Measurements from ENCODE around the gene MTAP. TPM values are rescaled to one million over a fixed set of nuclear protein-coding genes. Genes with fewer than 3 reads are reported as not detected.
A peak's percentile ranks its signal among the peaks of the same experiment; 100 is the strongest.

The MTAP gene
- total and polyA plus RNA-seq, 5 donors from 2014 or later, result 8.2 to 22.5 (median 15.0) TPM

DNA sequence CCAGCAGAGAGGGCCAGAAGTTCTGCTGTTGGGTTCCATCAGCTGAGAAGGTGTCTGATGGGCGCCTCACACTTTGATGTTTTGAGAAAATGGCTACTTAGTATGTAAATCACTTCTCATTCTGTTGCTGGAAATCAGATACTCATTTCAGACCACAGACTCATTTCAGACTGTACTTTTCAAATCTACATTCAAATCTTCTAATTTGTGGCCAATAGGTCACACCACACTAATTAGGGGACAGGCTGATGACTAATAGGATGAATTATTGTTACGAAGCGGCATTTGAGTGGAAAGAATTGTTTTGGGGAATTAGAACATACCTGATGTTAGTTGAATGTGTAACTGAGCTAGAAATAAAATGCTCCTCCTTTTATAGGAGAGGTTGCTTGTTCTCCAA, 13.2 kb downstream of the MTAP start:
- no peak overlapping the region for H3K4me3 Mint-ChIP-seq
- ATAC-seq (ENCODE audit: low read depth in 2 of 2) (no peak), DNase-seq (no peak)
- H3K4me1 Mint-ChIP-seq, result peaks cover 11 to 30% (median 22%) of the 10 kb centered on the region in 4 donors
- Histone ChIP-seq H3K9me3 (ENCODE audit: control insufficient read depth in 2 of 2, low read length in 2 of 2) (no peaks in the 10 kb centered on the region), H3K27ac (ENCODE audit: insufficient read depth, low read length, poor library complexity, severe bottlenecking) (no peak overlapping the region), H3K27me3 (ENCODE audit: control insufficient read depth, insufficient read depth, low read length) (no peaks in the 10 kb centered on the region), H3K4me1 (ENCODE audit: control insufficient read depth, insufficient read depth, low read length, poor library complexity, severe bottlenecking) (peaks cover 9% of the 10 kb centered on the region), H3K4me3 (ENCODE audit: low read depth, low read length) (no peak overlapping the region), H3K36me3 (ENCODE audit: control insufficient read depth, insufficient read depth, low read length) (peaks cover 46% of the 10 kb centered on the region)
- peaks cover 41% of the 10 kb centered on the region for H3K36me3 Mint-ChIP-seq
- H3K27me3 Mint-ChIP-seq, result no peaks in the 10 kb centered on the region
- H3K9me3 Mint-ChIP-seq, result no peaks in the 10 kb centered on the region
- H3K27ac Mint-ChIP-seq, result peak overlapping the region in 1 of 3 donors; percentile 23

- peaks cover 39% of the 10 kb centered on the region for H3K36me3 ChIP-seq (ENCODE audit: control insufficient read depth, insufficient read depth, low read length)
- H3K4me1 ChIP-seq (ENCODE audit: control insufficient read depth, insufficient read depth, low read length, poor library complexity, severe bottlenecking), result peaks cover 9% of the 10 kb centered on the region
- no peak overlapping the region for H3K27ac ChIP-seq (ENCODE audit: insufficient read depth, low read length, poor library complexity, severe bottlenecking)
- DNase-seq, result no peak
- no peak overlapping the region for H3K4me3 ChIP-seq (ENCODE audit: low read depth, low read length)
- Mint-ChIP-seq H3K9me3 (no peaks in the 10 kb centered on the region), H3K27ac (no peak overlapping the region), H3K4me1 (peaks cover 14 to 42% (median 25%) of the 10 kb centered on the region in 4 donors), H3K27me3 (no peaks in the 10 kb centered on the region), H3K36me3 (peaks cover 51% of the 10 kb centered on the region), H3K4me3 (no peak overlapping the region)
- no peaks in the 10 kb centered on the region for H3K27me3 ChIP-seq (ENCODE audit: control insufficient read depth, insufficient read depth, low read length)
- no peak for ATAC-seq (ENCODE audit: low read depth in 2 of 2)
- no peaks in the 10 kb centered on the region for H3K9me3 ChIP-seq (ENCODE audit: control insufficient read depth in 2 of 2, low read length in 2 of 2)
Measured at GRCh38 chr9:21817176-21817575, 14.7 kb downstream of the MTAP start.

GRCh38 chr9:21825637-21826036, 23.2 kb downstream of the MTAP start:
- Histone ChIP-seq H3K4me3 (ENCODE audit: low read depth, low read length) (no peak overlapping the region), H3K27ac (ENCODE audit: insufficient read depth, low read length, poor library complexity, severe bottlenecking) (no peak overlapping the region), H3K36me3 (ENCODE audit: control insufficient read depth, insufficient read depth, low read length) (peaks cover 34% of the 10 kb centered on the region), H3K4me1 (ENCODE audit: control insufficient read depth, insufficient read depth, low read length, poor library complexity, severe bottlenecking) (no peaks in the 10 kb centered on the region), H3K27me3 (ENCODE audit: control insufficient read depth, insufficient read depth, low read length) (no peaks in the 10 kb centered on the region), H3K9me3 (ENCODE audit: control insufficient read depth in 2 of 2, low read length in 2 of 2) (no peaks in the 10 kb centered on the region)
- Mint-ChIP-seq H3K27me3 (no peaks in the 10 kb centered on the region), H3K36me3 (peaks cover 61% of the 10 kb centered on the region), H3K4me3 (peak overlapping the region in 1 of 4 donors; percentile 18), H3K9me3 (peaks cover 0 to 2% (median 0%) of the 10 kb centered on the region in 7 donors), H3K27ac (no peak overlapping the region), H3K4me1 (peaks cover 12 to 41% (median 21%) of the 10 kb centered on the region in 4 donors)
- ATAC-seq (ENCODE audit: low read depth in 2 of 2) (no peak), DNase-seq (no peak)

DNA sequence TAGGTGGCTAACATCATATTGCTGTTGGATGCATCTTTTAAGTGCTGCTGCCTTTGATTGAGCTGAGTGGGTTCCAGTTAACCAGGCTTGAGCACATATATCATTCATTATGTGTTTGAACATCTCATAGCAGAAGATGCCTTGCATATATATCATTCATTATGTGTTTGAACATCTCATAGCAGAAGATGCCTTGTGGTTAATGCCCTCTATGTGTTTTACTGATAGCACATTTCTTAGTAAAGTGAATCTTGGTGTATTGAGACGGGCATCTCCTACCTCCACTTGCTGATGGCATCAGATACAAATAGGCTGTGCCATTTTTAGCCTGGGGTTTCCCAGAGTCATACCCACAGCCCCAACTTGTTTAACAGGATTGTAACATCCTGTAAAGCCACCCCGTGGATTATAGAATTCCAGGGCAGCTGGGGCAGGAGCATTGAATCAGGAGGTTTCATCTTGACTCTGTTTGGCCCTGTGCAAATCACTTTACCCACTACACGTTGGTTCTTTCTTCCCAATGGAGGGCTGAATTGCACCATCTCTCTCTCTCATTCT, 26.5 kb downstream of the MTAP start:
- DNase-seq (no peak), ATAC-seq (ENCODE audit: low read depth in 2 of 2) (no peak)
- peaks cover 58% of the 10 kb centered on the region for H3K36me3 Mint-ChIP-seq
- H3K27ac Mint-ChIP-seq, result no peak overlapping the region
- peaks cover 8 to 29% (median 24%) of the 10 kb centered on the region in 4 donors for H3K4me1 Mint-ChIP-seq
- Histone ChIP-seq H3K36me3 (ENCODE audit: control insufficient read depth, insufficient read depth, low read length) (peaks cover 39% of the 10 kb centered on the region), H3K27me3 (ENCODE audit: control insufficient read depth, insufficient read depth, low read length) (no peaks in the 10 kb centered on the region), H3K27ac (ENCODE audit: insufficient read depth, low read length, poor library complexity, severe bottlenecking) (no peak overlapping the region), H3K4me1 (ENCODE audit: control insufficient read depth, insufficient read depth, low read length, poor library complexity, severe bottlenecking) (no peaks in the 10 kb centered on the region), H3K4me3 (ENCODE audit: low read depth, low read length) (no peak overlapping the region), H3K9me3 (ENCODE audit: control insufficient read depth in 2 of 2, low read length in 2 of 2) (no peaks in the 10 kb centered on the region)
- H3K4me3 Mint-ChIP-seq, result no peak overlapping the region
- H3K27me3 Mint-ChIP-seq, result no peaks in the 10 kb centered on the region
- H3K9me3 Mint-ChIP-seq, result peaks cover 0 to 2% (median 0%) of the 10 kb centered on the region in 7 donors

DNA sequence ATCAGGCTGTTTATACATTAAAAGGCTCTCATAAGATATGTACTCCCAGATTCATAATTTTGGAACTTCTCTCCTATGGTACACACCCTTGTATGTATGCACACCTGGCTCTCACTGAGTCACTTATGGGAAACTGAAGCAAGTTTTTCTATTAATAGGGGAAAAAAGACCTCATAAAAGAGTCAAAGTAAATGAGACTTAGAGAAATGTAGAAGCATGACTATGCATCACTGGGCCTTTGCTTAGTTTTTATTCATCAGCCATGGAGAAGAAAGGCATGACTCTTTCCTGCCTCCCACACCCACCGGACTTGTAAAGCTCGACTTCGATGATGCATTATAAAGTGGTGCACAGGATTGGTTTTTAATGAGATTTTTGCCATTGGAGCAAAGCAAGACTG, 28.2 kb downstream of the MTAP start:
- H3K4me1 ChIP-seq (ENCODE audit: control insufficient read depth, insufficient read depth, low read length, poor library complexity, severe bottlenecking), result no peaks in the 10 kb centered on the region
- H3K27ac ChIP-seq (ENCODE audit: insufficient read depth, low read length, poor library complexity, severe bottlenecking), result no peak overlapping the region
- DNase-seq (no peak), ATAC-seq (ENCODE audit: low read depth in 2 of 2) (no peak)
- Mint-ChIP-seq H3K27me3 (no peaks in the 10 kb centered on the region), H3K4me1 (peaks cover 8 to 28% (median 18%) of the 10 kb centered on the region in 4 donors), H3K36me3 (peaks cover 55% of the 10 kb centered on the region), H3K9me3 (no peaks in the 10 kb centered on the region), H3K4me3 (no peak overlapping the region), H3K27ac (no peak overlapping the region)
- H3K27me3 ChIP-seq (ENCODE audit: control insufficient read depth, insufficient read depth, low read length), result no peaks in the 10 kb centered on the region
- H3K36me3 ChIP-seq (ENCODE audit: control insufficient read depth, insufficient read depth, low read length), result peaks cover 36% of the 10 kb centered on the region
- no peaks in the 10 kb centered on the region for H3K9me3 ChIP-seq (ENCODE audit: control insufficient read depth in 2 of 2, low read length in 2 of 2)
- H3K4me3 ChIP-seq (ENCODE audit: low read depth, low read length), result no peak overlapping the region

GRCh38 chr9:21831841-21832509, 29.5 kb downstream of the MTAP start:
- Mint-ChIP-seq H3K27me3 (no peaks in the 10 kb centered on the region), H3K9me3 (no peaks in the 10 kb centered on the region), H3K27ac (peak overlapping the region in 2 of 3 donors; percentile 12 to 29), H3K4me3 (no peak overlapping the region), H3K36me3 (peaks cover 61% of the 10 kb centered on the region), H3K4me1 (peaks cover 8 to 32% (median 24%) of the 10 kb centered on the region in 4 donors)
- Histone ChIP-seq H3K9me3 (ENCODE audit: control insufficient read depth in 2 of 2, low read length in 2 of 2) (no peaks in the 10 kb centered on the region), H3K27ac (ENCODE audit: insufficient read depth, low read length, poor library complexity, severe bottlenecking) (no peak overlapping the region), H3K4me3 (ENCODE audit: low read depth, low read length) (no peak overlapping the region), H3K4me1 (ENCODE audit: control insufficient read depth, insufficient read depth, low read length, poor library complexity, severe bottlenecking) (no peaks in the 10 kb centered on the region), H3K27me3 (ENCODE audit: control insufficient read depth, insufficient read depth, low read length) (no peaks in the 10 kb centered on the region), H3K36me3 (ENCODE audit: control insufficient read depth, insufficient read depth, low read length) (peaks cover 33% of the 10 kb centered on the region)
- ATAC-seq (ENCODE audit: low read depth in 2 of 2) (peak; percentile 48 to 52), DNase-seq (peak in 1 of 3 donors; percentile 24)

DNA sequence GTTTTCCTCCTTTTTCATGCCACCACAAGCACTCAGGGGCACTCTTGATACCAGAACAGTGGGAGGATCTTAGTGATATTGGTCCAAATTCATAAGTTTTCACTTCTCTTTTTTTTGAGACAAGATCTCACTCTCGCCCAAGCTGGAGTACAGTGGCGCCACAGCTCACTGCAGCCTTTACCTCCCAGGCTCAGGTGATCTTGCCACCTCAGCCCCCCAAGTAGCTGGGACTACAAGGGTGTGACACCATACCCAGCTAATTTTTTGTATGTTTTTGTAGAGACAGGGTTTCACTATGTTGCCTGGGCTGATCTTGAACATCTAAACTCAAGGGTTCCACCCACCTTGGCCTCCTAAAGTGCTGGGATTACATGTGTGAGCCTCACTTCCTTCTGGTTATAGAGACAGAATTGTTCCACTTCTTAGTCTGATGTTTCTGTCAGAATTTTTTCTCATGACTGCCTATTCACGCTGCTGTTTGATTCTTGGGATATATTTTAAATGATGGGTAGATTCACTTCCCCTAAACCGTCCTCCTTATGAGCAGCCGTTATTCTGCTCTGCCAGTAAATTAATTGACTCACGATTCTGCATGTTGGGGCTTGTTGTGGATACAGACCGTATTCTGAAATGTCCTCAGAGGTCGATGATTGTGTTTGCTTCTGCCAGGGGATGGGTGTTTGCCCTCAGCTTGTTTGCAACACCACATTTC, 30.8 kb downstream of the MTAP start:
- Histone ChIP-seq H3K36me3 (ENCODE audit: control insufficient read depth, insufficient read depth, low read length) (peaks cover 31% of the 10 kb centered on the region), H3K9me3 (ENCODE audit: control insufficient read depth in 2 of 2, low read length in 2 of 2) (no peaks in the 10 kb centered on the region), H3K4me1 (ENCODE audit: control insufficient read depth, insufficient read depth, low read length, poor library complexity, severe bottlenecking) (no peaks in the 10 kb centered on the region), H3K27me3 (ENCODE audit: control insufficient read depth, insufficient read depth, low read length) (no peaks in the 10 kb centered on the region), H3K27ac (ENCODE audit: insufficient read depth, low read length, poor library complexity, severe bottlenecking) (no peak overlapping the region), H3K4me3 (ENCODE audit: low read depth, low read length) (no peak overlapping the region)
- no peak for ATAC-seq (ENCODE audit: low read depth in 2 of 2)
- H3K36me3 Mint-ChIP-seq, result peaks cover 74% of the 10 kb centered on the region
- DNase-seq, result no peak
- peaks cover 0 to 2% (median 0%) of the 10 kb centered on the region in 7 donors for H3K9me3 Mint-ChIP-seq
- H3K27ac Mint-ChIP-seq, result peak overlapping the region in 1 of 3 donors; percentile 12
- peaks cover 14 to 34% (median 29%) of the 10 kb centered on the region in 4 donors for H3K4me1 Mint-ChIP-seq
- no peaks in the 10 kb centered on the region for H3K27me3 Mint-ChIP-seq
- no peak overlapping the region for H3K4me3 Mint-ChIP-seq
